Ovary (tissue), 3 donors: Measurements from ENCODE around the gene SLC39A11.

Experiments
- CTCF ChIP-seq, 3 donors: fragments of 450-650 bp in 2 of 3; fragments of 200-600 bp in 1 of 3; IDR thresholded peaks; one replicate each; pipeline versions ENCODE4 v1.5.1 to v1.8.0; 2016 to 2022; ENCODE audit warnings: antibody characterized with exemption in 3 of 3, mild to moderate bottlenecking in 1 of 3
- EP300 ChIP-seq: sonication (generic); formaldehyde crosslinking; IDR thresholded peaks from one replicate; pipeline ENCODE4 v1.6.1; 2017; ENCODE audit warnings: antibody characterized with exemption
- POLR2A ChIP-seq: fragments of 450-650 bp; IDR thresholded peaks from one replicate; pipeline ENCODE4 v1.6.1; 2017; ENCODE audit warnings: antibody characterized with exemption, mild to moderate bottlenecking, moderate library complexity
- donor health status: DM: no; HTN: no; CAD: no.

GRCh38 chr17:72702136-72702735, 390.3 kb downstream of the SLC39A11 start:
- TF ChIP-seq CTCF (IDR thresholded peaks at IDR 0.05) (no peak), POLR2A (no peak), EP300 (no peak)
